Measurements from ENCODE around the gene PPP2R2C. TPM values are rescaled to one million over a fixed set of nuclear protein-coding genes. Genes with fewer than 3 reads are reported as not detected.

PPP2R2C gene
- total and polyA plus RNA-seq, 2 experiments from 2014 or later = not detected

DNA sequence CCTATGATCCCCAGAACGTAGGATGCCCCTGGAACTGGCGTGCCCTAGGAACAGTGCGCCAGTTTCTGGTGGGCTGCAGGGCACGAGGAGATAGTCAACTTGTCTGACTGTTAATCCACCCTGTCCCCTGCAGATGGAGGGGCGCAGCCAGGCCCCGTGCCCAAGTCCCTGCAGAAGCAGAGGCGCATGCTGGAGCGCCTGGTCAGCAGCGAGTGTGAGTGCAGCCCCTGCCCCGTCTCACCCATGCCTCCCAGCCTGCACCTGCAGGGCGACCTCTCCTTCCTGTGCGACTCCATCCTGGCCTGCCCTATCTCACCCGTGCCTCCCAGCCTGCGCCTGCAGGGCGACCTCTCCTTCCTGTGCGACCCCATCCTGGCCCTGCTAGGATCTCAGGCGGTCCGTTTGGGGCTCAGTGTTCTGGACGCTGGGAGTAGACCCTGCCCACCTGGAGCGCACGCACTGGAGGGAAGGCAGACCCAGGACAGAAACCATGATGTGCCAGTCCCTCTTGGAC is 180.6 kb downstream of the PPP2R2C start:
- 88 to 89% methylated on average over 21 of the region's 21 CpGs for WGBS, 2 experiments (ENCODE audit: low coverage in 1 of 2, low lambda C conversion rate in 2 of 2, missing lambda C conversion rate in 2 of 2)
- Histone ChIP-seq H4K20me1 (ENCODE audit: insufficient read depth) (no peaks in the 10 kb centered on the region), H3K27ac (no peak overlapping the region), H3K27me3 (replicated peaks; ENCODE audit: insufficient read depth) (no peaks in the 10 kb centered on the region), H3K9me3 (ENCODE audit: low read depth) (no peaks in the 10 kb centered on the region), H3K36me3 (ENCODE audit: low read depth) (no peaks in the 10 kb centered on the region), H3K79me2 (ENCODE audit: insufficient read depth) (no peaks in the 10 kb centered on the region), H3K9me2 (ENCODE audit: insufficient read depth) (no peaks in the 10 kb centered on the region), H3K4me3 (no peak overlapping the region), H2AFZ (no peak overlapping the region), H3K4me2 (ENCODE audit: unreplicated experiment) (no peak overlapping the region), H3F3A (ENCODE audit: insufficient read depth) (no peaks in the 10 kb centered on the region), H3K9ac (no peak overlapping the region), H3K4me1 (ENCODE audit: insufficient read depth) (no peaks in the 10 kb centered on the region)
- no peak for TF ChIP-seq EZH2phosphoT487 (IDR thresholded peaks at IDR 0.05; ENCODE audit: insufficient read depth, low read depth)
- TF ChIP-seq EZH2 (IDR thresholded peaks at IDR 0.05; ENCODE audit: insufficient read depth, poor library complexity, severe bottlenecking) = no peak
- in situ Hi-C loops (cut with MboI) = no loop called here
- no peak for DNase-seq

DNA sequence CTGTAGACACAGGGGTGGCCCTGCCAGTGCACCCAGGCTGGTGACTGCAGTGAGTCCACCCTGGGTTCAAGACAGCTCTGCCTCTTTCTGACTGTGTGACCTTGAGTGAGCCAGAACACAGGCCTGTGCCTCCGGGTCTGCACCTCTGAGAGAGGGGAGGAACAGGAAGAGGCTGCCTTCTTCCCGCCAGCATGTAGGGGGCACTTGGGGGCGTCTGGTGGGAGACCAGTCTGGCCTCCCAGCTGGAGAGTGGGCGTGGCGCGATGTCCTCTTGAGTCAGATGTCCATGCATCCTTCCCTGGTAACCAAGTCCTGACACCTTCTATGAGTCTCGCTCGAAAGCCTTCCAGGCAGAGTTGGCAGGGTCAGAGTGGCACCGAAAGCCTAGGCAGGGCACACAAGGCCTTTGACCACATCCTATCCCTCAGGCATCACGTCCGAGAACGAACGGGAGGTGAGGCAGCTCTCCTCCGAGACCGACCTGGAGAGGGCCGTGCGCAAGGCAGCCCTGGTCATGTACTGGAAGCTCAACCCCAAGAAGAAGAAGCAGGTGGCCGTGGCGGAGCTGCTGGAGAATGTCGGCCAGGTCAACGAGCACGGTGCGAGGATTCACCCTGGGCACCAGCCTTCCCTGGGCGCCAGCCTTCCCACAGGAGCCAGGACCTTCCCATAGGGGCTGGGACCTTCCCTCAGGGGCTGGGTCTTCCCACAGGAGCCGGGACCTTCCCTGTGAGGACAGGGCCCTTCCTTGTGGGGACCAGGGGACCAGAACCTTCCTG is 181.5 kb downstream of the PPP2R2C start:
- in situ Hi-C loops (cut with MboI) = no loop called here

DNA sequence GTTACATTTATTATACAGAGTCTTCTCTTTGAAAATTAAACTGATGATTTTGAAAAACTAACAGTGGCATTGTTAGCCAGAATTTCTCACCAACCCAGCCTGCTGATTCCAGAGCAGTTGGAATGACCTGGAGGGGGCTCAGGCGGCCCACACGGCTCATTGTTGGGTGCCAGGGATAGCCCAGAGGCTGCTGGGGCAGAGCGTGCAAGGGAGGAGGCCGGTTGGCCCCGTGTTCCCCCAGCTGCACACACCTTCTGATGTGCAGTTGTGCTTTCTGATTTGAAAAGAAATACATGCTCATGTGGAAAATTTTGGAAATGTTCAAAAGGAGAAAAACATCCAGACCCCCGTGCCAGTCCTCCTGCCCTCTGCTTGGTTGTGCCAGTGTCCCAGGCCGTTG is 182.2 kb downstream of the PPP2R2C start:
- Histone ChIP-seq H3K27me3 (replicated peaks; ENCODE audit: insufficient read depth) (no peaks in the 10 kb centered on the region), H3F3A (ENCODE audit: insufficient read depth) (no peaks in the 10 kb centered on the region), H4K20me1 (ENCODE audit: insufficient read depth) (no peaks in the 10 kb centered on the region), H3K4me2 (ENCODE audit: unreplicated experiment) (no peak overlapping the region), H3K9ac (no peak overlapping the region), H3K9me3 (ENCODE audit: low read depth) (no peaks in the 10 kb centered on the region), H3K79me2 (ENCODE audit: insufficient read depth) (no peaks in the 10 kb centered on the region), H3K27ac (no peak overlapping the region), H2AFZ (no peak overlapping the region), H3K4me3 (no peak overlapping the region), H3K36me3 (ENCODE audit: low read depth) (no peaks in the 10 kb centered on the region), H3K9me2 (ENCODE audit: insufficient read depth) (no peaks in the 10 kb centered on the region), H3K4me1 (ENCODE audit: insufficient read depth) (no peaks in the 10 kb centered on the region)
- TF ChIP-seq EZH2 (IDR thresholded peaks at IDR 0.05; ENCODE audit: insufficient read depth, poor library complexity, severe bottlenecking) (no peak), EZH2phosphoT487 (IDR thresholded peaks at IDR 0.05; ENCODE audit: insufficient read depth, low read depth) (no peak)
- in situ Hi-C loops (cut with MboI) = no loop called here
- no peak for DNase-seq
- WGBS, 2 experiments (ENCODE audit: low coverage in 1 of 2, low lambda C conversion rate in 2 of 2, missing lambda C conversion rate in 2 of 2) = 92 to 94% methylated on average over 7 of the region's 7 CpGs

More for the DNA sequence above, 181.5 kb downstream of the PPP2R2C start:
- no peaks in the 10 kb centered on the region for H3K4me1 ChIP-seq (ENCODE audit: insufficient read depth)
- no peak overlapping the region for H3K9ac ChIP-seq
- no peaks in the 10 kb centered on the region for H4K20me1 ChIP-seq (ENCODE audit: insufficient read depth)
- no peaks in the 10 kb centered on the region for H3K79me2 ChIP-seq (ENCODE audit: insufficient read depth)
- no peak overlapping the region for H3K27ac ChIP-seq
- H3F3A ChIP-seq (ENCODE audit: insufficient read depth) = no peaks in the 10 kb centered on the region
- DNase-seq = no peak
- no peak overlapping the region for H3K4me2 ChIP-seq (ENCODE audit: unreplicated experiment)
- no peak overlapping the region for H2AFZ ChIP-seq
- H3K9me3 ChIP-seq (ENCODE audit: low read depth) = no peaks in the 10 kb centered on the region
- H3K27me3 ChIP-seq (replicated peaks; ENCODE audit: insufficient read depth) = no peaks in the 10 kb centered on the region
- H3K4me3 ChIP-seq = no peak overlapping the region
- H3K36me3 ChIP-seq (ENCODE audit: low read depth) = no peaks in the 10 kb centered on the region
- no peaks in the 10 kb centered on the region for H3K9me2 ChIP-seq (ENCODE audit: insufficient read depth)
- TF ChIP-seq EZH2 (IDR thresholded peaks at IDR 0.05; ENCODE audit: insufficient read depth, poor library complexity, severe bottlenecking) (no peak), EZH2phosphoT487 (IDR thresholded peaks at IDR 0.05; ENCODE audit: insufficient read depth, low read depth) (no peak)
- WGBS, 2 experiments (ENCODE audit: low coverage in 1 of 2, low lambda C conversion rate in 2 of 2, missing lambda C conversion rate in 2 of 2) = 89 to 92% methylated on average over 22 to 25 of the region's 25 CpGs

DNA sequence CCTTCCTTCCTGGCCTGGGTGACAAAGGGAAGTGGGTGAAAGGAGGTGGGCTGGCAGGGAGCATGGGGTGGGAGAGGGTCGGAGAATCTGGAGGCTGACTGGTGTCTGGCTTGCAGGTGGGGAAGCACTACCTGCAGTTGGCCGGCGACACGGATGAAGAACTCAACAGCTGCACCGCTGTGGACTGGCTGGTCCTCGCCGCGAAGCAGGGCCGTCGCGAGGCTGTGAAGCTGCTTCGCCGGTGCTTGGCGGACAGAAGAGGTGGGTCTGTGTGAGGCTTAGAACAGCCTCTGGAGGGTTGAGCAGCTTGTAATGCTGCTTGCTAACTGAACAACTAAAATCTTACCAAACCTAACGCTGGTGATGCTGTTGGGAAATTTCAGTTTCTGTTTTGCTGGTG is 183.5 kb downstream of the PPP2R2C start:
- Histone ChIP-seq H3K36me3 (ENCODE audit: low read depth) (no peaks in the 10 kb centered on the region), H3F3A (ENCODE audit: insufficient read depth) (no peaks in the 10 kb centered on the region), H3K27ac (no peak overlapping the region), H3K27me3 (replicated peaks; ENCODE audit: insufficient read depth) (no peaks in the 10 kb centered on the region), H3K4me3 (no peak overlapping the region), H3K9ac (no peak overlapping the region), H2AFZ (no peak overlapping the region), H3K9me2 (ENCODE audit: insufficient read depth) (no peaks in the 10 kb centered on the region), H3K79me2 (ENCODE audit: insufficient read depth) (no peaks in the 10 kb centered on the region), H4K20me1 (ENCODE audit: insufficient read depth) (no peaks in the 10 kb centered on the region), H3K9me3 (ENCODE audit: low read depth) (no peaks in the 10 kb centered on the region), H3K4me1 (ENCODE audit: insufficient read depth) (no peaks in the 10 kb centered on the region), H3K4me2 (ENCODE audit: unreplicated experiment) (no peak overlapping the region)
- no peak for DNase-seq
- in situ Hi-C loops (cut with MboI) = no loop called here
- 96 to 97% methylated on average over 15 of the region's 15 CpGs for WGBS, 2 experiments (ENCODE audit: low coverage in 1 of 2, low lambda C conversion rate in 2 of 2, missing lambda C conversion rate in 2 of 2)
- TF ChIP-seq EZH2 (IDR thresholded peaks at IDR 0.05; ENCODE audit: insufficient read depth, poor library complexity, severe bottlenecking) (no peak), EZH2phosphoT487 (IDR thresholded peaks at IDR 0.05; ENCODE audit: insufficient read depth, low read depth) (no peak)
